Measurements from ENCODE around the gene ZNF311.
"Not testable (repeated sequence)": the region's sequence is repeated elsewhere in the genome, so short reads cannot be mapped to it uniquely, and the experiment has no call there.

Gene ZNF311

DNA sequence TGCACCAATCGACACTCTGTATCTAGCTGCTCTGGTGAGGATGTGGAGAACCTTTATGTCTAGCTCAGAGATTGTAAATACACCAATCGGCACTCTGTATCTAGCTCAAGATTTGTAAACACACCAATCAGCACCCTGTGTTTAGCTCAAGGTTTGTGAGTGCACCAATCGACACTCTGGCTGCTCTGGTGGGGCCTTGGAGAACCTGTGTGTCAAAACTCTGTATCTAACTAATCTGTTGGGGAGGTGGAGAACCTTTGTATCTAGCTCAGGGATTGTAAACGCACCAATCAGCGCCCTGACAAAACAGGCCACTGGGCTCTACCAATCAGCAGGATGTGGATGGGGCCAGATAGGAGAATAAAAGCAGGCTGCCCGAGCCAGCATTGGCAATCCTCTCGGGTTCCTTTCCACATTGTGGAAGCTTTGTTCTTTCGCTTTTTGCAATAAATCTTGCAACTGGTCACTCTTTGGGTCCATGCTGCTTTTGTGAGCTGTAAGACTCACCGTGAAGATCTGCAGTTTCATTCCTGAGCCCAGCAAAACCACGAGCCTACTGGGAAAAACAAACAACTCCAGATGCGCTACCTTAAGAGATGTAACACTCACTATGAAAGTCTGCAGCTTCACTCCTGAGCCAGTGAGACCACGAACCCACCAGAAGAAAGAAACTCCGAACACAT is 46.4 kb downstream of the ZNF311 start:
- not testable (repeated sequence) for H3K4me3 ChIP-seq (ENCODE audit: low read length); DNase-seq (ENCODE audit: low read depth, low spot score)

DNA sequence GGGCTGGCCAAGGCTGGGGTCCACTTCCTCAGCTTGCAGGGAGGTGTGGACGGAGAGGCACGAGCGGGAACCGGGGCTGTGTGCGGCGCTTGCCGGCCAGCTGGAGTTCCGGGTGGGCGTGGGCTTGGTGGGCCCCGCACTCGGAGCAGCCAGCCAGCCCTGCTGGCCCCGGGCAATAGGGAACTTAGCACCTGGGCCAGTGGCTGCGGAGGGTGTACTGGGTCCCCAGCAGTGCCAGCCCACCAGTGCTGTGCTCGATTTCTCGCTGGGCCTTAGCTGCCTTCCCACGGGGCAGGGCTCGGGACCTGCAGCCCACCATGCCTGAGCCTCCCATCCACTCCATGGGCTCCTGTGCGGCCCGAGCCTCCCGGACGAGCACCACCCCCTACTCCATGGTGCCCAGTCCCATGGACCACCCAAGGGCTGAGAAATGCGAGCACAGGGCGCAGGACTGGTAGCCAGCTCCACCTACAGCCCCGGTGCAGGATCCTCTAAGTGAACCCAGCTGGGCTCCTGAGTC is 47.3 kb downstream of the ZNF311 start:
- DNase-seq (ENCODE audit: low read depth, low spot score); H3K4me3 ChIP-seq (ENCODE audit: low read length): not testable (repeated sequence)

DNA sequence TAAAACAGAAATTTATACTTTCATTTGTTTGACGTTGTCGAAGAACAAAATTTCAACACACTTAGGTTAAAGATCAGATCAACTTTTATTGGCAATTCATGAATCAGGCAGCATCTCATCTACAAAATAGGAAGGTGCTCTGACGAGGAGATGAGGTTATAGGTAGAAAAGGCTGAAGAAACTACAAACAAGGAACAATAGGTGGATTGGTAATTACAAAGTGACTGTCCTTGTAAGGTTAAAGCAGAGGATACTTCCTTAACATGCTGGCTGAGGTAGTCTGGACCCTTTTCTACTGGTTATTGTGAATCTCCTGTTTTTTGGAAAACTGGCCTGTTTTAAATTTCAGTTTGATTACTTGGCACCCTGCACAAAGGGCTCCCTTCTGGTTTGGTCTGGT is 48.8 kb downstream of the ZNF311 start:
- DNase-seq (ENCODE audit: low read depth, low spot score) = no peak

DNA sequence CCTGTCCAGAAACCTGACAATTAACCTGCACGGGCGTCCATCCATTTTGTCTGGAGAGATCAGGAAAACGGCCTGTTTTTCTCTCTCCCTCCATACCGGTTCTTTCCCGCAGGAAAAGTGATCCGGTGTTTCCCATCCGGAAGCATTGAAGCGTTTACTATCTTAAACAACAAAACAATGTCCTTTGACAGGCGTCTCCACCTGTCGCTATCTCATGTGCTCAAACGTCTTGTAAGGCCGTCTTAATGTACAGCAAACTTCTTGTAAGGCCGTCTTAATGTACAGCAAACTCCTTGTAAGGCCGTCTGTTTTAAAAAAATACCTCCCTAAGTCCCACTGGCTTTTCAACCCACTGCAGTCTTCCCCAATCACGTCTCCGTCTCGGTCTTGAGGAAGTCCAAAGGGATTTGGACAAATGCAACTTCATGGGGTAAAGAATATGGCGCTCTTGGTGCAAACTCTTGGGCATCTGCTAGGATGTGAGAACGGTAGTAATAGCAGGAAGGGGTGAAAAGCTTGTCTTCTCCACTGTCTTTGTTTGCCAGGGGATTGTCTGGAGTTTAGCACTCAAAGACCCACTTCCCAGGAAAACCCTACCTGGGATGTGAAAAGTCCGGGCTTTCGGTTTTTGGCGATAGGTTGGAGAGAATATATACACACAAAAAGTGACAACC is 51.4 kb downstream of the ZNF311 start:
- H3K4me3 ChIP-seq (ENCODE audit: low read length) = no peak overlapping the region
- DNase-seq (ENCODE audit: low read depth, low spot score) = no peak

More for the DNA sequence above, 48.8 kb downstream of the ZNF311 start:
- no peak overlapping the region for H3K4me3 ChIP-seq (ENCODE audit: low read length)

DNA sequence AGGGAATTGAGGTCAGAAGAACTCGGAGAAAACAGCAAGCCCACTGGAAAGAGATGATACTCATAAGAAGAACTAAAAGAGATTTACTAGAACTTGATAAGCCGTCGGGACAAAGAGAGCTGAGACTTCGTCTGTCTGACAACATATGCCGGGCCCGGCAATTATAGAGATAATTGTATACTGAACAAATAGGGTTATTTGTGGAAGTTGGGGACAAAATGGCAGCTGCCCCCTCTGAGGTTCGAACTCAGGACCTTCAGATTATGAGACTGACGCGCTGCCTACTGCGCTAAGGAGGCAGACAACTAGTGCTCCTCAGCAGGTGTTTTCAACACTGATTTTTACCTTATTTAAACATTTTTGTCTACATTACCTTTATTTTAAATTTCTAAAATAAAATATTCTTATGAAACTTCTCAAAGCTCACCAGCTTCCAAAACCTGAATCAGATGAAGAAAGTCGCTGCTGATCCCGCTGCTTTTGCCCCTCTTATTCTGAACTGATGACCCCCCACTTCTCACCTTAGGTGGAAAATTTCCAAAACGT is 52.0 kb downstream of the ZNF311 start:
- no peak overlapping the region for H3K4me3 ChIP-seq (ENCODE audit: low read length)
- DNase-seq (ENCODE audit: low read depth, low spot score) = peak; percentile 50

DNA sequence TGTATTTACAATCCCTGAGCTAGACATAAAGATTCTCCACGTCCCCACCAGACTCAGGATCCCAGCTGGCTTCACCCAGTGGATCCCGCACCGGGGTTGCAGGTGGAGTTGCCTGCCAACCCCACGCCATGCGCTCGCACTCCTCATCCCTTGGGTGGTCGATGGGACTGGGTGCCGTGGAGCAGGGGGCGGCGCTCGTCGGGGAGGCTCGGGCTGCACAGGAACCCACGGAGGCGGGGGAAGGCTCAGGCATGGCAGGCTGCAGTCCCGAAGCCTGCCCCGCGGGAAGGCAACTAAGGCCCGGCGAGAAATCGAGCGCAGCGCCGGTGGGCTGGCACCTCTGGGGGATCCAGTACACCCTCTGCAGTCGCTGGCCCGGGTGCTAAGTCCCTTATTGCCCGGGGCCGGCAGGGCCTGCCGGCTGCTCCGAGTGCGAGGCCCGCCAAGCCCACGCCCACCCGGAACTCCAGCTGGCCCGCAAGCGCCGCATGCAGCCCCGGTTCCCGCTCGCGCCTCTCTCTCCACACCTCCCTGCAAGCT is 55.4 kb downstream of the ZNF311 start:
- DNase-seq (ENCODE audit: low read depth, low spot score) = not testable (repeated sequence)

DNA sequence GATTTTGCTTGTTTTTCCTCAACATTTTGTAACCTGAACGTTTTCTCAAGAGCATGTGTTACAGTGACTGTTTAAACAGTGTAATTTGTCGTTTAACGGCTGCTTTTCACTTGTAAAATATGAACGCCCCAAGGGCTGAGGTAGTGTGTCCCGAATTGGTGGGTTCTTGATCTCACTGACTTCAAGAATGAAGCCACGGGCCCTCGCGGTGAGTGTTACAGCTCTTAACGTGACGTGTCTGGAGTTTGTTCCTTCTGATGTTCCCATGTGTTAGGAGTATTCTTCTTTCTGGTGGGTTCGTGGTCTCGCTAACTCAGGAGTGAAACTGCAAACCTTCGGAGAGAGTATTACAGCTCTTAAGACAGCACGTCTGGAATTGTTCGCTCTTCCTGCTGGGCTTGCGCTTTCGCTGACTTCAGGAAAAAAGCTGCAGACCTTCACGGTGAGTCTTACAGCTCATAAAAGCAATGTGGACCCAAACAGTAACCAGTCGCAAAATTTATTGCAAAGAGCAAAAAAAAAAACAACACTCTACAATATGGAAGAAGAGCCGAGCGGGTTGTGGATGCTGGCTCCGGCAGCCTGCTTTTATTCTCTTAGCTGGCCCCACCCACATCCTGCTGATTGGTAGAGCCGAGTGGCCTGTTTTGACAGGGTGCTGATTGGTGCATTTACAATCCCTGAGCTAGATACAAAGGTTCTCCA is 56.2 kb downstream of the ZNF311 start:
- peak; percentile 22 for DNase-seq (ENCODE audit: low read depth, low spot score)
- H3K4me3 ChIP-seq (ENCODE audit: low read length) = no peak overlapping the region

More for the DNA sequence above, 55.4 kb downstream of the ZNF311 start:
- not testable (repeated sequence) for H3K4me3 ChIP-seq (ENCODE audit: low read length)

DNA sequence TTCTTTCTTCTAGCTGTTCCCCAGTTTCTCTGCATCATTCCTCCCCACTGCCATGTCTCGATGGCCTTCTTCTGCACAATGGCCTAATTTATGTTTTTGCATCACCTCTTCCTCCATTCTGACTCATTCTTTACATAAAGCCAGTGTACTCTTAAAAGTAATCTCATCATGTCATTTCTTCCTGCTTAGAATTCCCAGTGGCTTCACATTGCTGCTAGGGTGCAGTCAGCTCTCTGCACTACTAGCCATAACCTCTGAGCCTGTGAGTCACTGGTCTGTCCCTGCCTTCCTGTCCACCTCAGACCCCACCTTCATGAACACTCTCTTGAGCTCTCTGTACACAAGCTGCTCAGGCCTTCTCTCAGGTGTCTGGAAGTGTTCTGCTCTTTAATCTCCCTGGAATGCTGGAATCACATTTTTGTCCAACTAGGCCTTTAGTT is 57.3 kb downstream of the ZNF311 start:
- DNase-seq (ENCODE audit: low read depth, low spot score) = no peak
- H3K4me3 ChIP-seq (ENCODE audit: low read length) = no peak overlapping the region

DNA sequence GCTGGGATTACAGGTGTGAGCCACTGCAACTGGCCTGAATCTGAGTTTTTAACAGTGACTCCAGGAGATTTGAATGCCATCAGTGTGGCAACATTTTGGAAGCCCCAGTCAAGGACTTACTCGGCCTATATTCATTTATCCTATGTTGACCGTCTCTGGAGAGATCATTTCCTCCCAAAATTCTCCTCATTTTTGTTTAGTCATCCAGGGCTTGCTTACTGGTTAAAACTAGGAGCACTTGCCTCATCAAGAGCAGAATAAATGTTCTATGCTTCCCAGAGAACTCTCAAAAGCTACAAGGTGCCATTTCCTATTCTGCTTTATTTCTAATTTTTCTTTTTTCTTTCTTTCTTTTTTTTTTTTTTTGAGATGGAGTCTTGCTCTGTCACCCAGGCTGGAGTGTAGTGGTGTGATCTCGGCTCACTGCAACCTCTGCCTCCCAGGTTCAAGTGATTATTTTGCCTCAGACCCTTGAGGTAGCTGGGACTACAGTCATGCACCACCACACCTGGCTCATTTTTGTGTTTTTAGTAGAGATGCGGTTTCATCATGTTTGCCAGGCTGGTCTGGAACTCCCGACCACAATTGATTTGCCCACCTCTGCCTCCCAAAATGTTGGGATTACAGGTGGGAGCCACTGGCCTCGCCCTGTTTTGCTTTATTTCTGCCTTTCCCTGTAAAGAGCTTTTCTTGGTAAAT is 57.9 kb downstream of the ZNF311 start:
- no peak for DNase-seq (ENCODE audit: low read depth, low spot score)
- no peak overlapping the region for H3K4me3 ChIP-seq (ENCODE audit: low read length)

DNA sequence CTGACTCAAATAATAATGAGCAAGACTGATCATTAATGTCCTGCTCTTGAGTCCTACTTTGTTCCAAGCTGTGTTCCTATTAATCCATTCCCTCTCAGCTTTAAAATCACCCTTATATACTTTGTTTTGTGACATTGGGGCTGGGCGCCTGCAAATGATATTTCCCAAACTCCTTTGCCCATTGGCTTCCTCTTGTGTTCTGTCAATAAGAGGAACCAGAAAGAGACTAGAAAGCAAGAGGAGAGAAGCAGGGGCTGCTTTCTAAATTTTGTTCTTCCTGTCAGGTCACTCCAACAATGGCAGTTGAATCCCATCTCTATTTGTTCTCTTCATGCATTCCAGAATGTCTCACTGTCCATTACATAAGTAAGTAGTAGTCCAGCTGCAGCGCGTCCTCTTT is 59.8 kb downstream of the ZNF311 start:
- no peak for DNase-seq (ENCODE audit: low read depth, low spot score)
- H3K4me3 ChIP-seq (ENCODE audit: low read length) = no peak overlapping the region
